Endothelial cell of hepatic sinusoid (primary cell): ENCODE measurements around the gene NBEA.
"Not testable (repeated sequence)": the region's sequence is repeated elsewhere in the genome, so short reads cannot be mapped to it uniquely, and the experiment has no call there.

Source experiments
- in situ Hi-C: cut with HindIII; loops from 2 replicates; pipeline ENCODE4 v1.10.0; 2017; ENCODE audit warnings: low sequenced_read_pairs

The NBEA gene

GRCh38 chr13:35378939-35379338 lies 436.9 kb downstream of the NBEA start:
- in situ Hi-C loops: no loop called here

GRCh38 chr13:35379663-35380062 lies 437.6 kb downstream of the NBEA start:
- in situ Hi-C loops: no loop called here

- in situ Hi-C loops: no loop called here
These were observed 445.7 kb downstream of the NBEA start for GRCh38 chr13:35387682-35388250.

- in situ Hi-C loops: no loop called here
These were observed 446.6 kb downstream of the NBEA start for GRCh38 chr13:35388441-35389355.

- in situ Hi-C loops: no loop called here
These were observed 447.5 kb downstream of the NBEA start for GRCh38 chr13:35389535-35389934.

GRCh38 chr13:35392768-35393167 lies 450.7 kb downstream of the NBEA start:
- in situ Hi-C loops: no loop called here

- in situ Hi-C loops: no loop called here
These were observed 451.8 kb downstream of the NBEA start for GRCh38 chr13:35393886-35394285.

GRCh38 chr13:35408285-35408684 lies 466.2 kb downstream of the NBEA start:
- in situ Hi-C loops: not testable (repeated sequence)

GRCh38 chr13:35411059-35411744 lies 469.1 kb downstream of the NBEA start:
- in situ Hi-C loops: no loop called here

- in situ Hi-C loops: no loop called here
These were observed 506.4 kb downstream of the NBEA start for GRCh38 chr13:35448465-35448864.

GRCh38 chr13:35449821-35450220 lies 507.8 kb downstream of the NBEA start:
- in situ Hi-C loops: no loop called here

GRCh38 chr13:35455022-35455421 lies 513.0 kb downstream of the NBEA start:
- in situ Hi-C loops: no loop called here

- in situ Hi-C loops: no loop called here
These were observed 515.2 kb downstream of the NBEA start for GRCh38 chr13:35457258-35457657.

GRCh38 chr13:35460061-35460460 lies 518.0 kb downstream of the NBEA start:
- in situ Hi-C loops: no loop called here

GRCh38 chr13:35465371-35465770 lies 523.3 kb downstream of the NBEA start:
- in situ Hi-C loops: no loop called here

- in situ Hi-C loops: no loop called here
These were observed 526.1 kb downstream of the NBEA start for GRCh38 chr13:35468195-35468594.

GRCh38 chr13:35469806-35470525 lies 527.9 kb downstream of the NBEA start:
- in situ Hi-C loops: no loop called here

GRCh38 chr13:35470671-35471661 lies 528.9 kb downstream of the NBEA start:
- in situ Hi-C loops: no loop called here

GRCh38 chr13:35471706-35472322 lies 529.7 kb downstream of the NBEA start:
- in situ Hi-C loops: no loop called here
